Measurements from ENCODE around the gene FOXP1. TPM values are rescaled to one million over a fixed set of nuclear protein-coding genes. Genes with fewer than 3 reads are reported as not detected.
A peak's percentile ranks its signal among the peaks of the same experiment; 100 is the strongest.

The FOXP1 gene
- total and polyA plus RNA-seq, 12 donors: 4.8 to 56.0 (median 43.8) TPM

- no peak overlapping the region for H3K27ac ChIP-seq
- DNase-seq (no peak), ATAC-seq (no peak)
- H3K27me3 ChIP-seq: no peaks in the 10 kb centered on the region
- intact Hi-C loops (cut with DNase I): loop anchor here in 3 of 10 donors (10.0 kb wide), 3 partner anchors 69 to 389 kb away; no protein-coding TSS in a partner anchor
- H3K36me3 ChIP-seq: no peaks in the 10 kb centered on the region
- WGBS, 2 donors: 96% methylated on average over 2 of the region's 2 CpGs
- H3K9me3 ChIP-seq: no peaks in the 10 kb centered on the region
- H3K4me3 ChIP-seq: no peak overlapping the region
- no peak for TF ChIP-seq CTCF (IDR thresholded peaks at IDR 0.05)
- H3K4me1 ChIP-seq: peaks cover 0 to 83% (median 40%) of the 10 kb centered on the region in 9 donors
These were observed 189.8 kb downstream of the FOXP1 start for GRCh38 chr3:71393745-71394144.

- no peaks in the 10 kb centered on the region for H3K27me3 ChIP-seq
- no peaks in the 10 kb centered on the region for H3K9me3 ChIP-seq
- ATAC-seq (no peak), DNase-seq (no peak)
- TF ChIP-seq CTCF (IDR thresholded peaks at IDR 0.05): no peak
- intact Hi-C loops (cut with DNase I): loop anchor here in 3 of 10 donors (10.0 kb wide), 3 partner anchors 68 to 388 kb away; no protein-coding TSS in a partner anchor
- H3K4me1 ChIP-seq: peaks cover 0 to 82% (median 40%) of the 10 kb centered on the region in 9 donors
- WGBS, 2 donors: 96 to 100% methylated on average over 1 of the region's 1 CpG
- no peak overlapping the region for H3K4me3 ChIP-seq
- no peaks in the 10 kb centered on the region for H3K36me3 ChIP-seq
- no peak overlapping the region for H3K27ac ChIP-seq
These were observed 190.4 kb downstream of the FOXP1 start for GRCh38 chr3:71393093-71393492.

- 63 to 76% methylated on average over 2 of the region's 2 CpGs for WGBS, 2 donors
- intact Hi-C loops (cut with DNase I): loop anchor here in 3 of 10 donors (10.0 kb wide), 3 partner anchors 67 to 387 kb away; no protein-coding TSS in a partner anchor
- H3K4me1 ChIP-seq: peaks cover 0 to 73% (median 39%) of the 10 kb centered on the region in 9 donors
These were observed 191.3 kb downstream of the FOXP1 start for GRCh38 chr3:71392251-71392650.

GRCh38 chr3:71391361-71391760 is 192.2 kb downstream of the FOXP1 start:
- ATAC-seq (no peak), DNase-seq (no peak)
- Histone ChIP-seq H3K4me1 (peaks cover 0 to 67% (median 34%) of the 10 kb centered on the region in 9 donors), H3K4me3 (no peak overlapping the region), H3K27me3 (no peaks in the 10 kb centered on the region), H3K9me3 (no peaks in the 10 kb centered on the region), H3K27ac (peak overlapping the region in 1 of 10 donors; percentile 11), H3K36me3 (no peaks in the 10 kb centered on the region)
- WGBS, 2 donors: 78 to 84% methylated on average over 7 of the region's 7 CpGs
- TF ChIP-seq CTCF (IDR thresholded peaks at IDR 0.05): no peak
- intact Hi-C loops (cut with DNase I): loop anchor here in 3 of 10 donors (10.0 kb wide), 3 partner anchors 67 to 387 kb away; no protein-coding TSS in a partner anchor

More at GRCh38 chr3:71392251-71392650, 191.3 kb downstream of the FOXP1 start:
- Histone ChIP-seq H3K36me3 (no peaks in the 10 kb centered on the region), H3K4me3 (no peak overlapping the region), H3K27ac (peak overlapping the region in 1 of 10 donors; percentile 19), H3K27me3 (no peaks in the 10 kb centered on the region), H3K9me3 (no peaks in the 10 kb centered on the region)
- TF ChIP-seq CTCF (IDR thresholded peaks at IDR 0.05): no peak
- DNase-seq (no peak), ATAC-seq (no peak)

Measured in heart right ventricle (tissue), 16 donors.